Measurements from ENCODE around the gene COMMD4. TPM values are rescaled to one million over a fixed set of nuclear protein-coding genes. Genes with fewer than 3 reads are reported as not detected.

Gene COMMD4
- total and polyA plus RNA-seq, 10 of the 15 experiments (the other 5 are each of a cell fraction or from before 2014, with no cell fraction given) = 14.5 to 118 (median 75.3) TPM

DNA sequence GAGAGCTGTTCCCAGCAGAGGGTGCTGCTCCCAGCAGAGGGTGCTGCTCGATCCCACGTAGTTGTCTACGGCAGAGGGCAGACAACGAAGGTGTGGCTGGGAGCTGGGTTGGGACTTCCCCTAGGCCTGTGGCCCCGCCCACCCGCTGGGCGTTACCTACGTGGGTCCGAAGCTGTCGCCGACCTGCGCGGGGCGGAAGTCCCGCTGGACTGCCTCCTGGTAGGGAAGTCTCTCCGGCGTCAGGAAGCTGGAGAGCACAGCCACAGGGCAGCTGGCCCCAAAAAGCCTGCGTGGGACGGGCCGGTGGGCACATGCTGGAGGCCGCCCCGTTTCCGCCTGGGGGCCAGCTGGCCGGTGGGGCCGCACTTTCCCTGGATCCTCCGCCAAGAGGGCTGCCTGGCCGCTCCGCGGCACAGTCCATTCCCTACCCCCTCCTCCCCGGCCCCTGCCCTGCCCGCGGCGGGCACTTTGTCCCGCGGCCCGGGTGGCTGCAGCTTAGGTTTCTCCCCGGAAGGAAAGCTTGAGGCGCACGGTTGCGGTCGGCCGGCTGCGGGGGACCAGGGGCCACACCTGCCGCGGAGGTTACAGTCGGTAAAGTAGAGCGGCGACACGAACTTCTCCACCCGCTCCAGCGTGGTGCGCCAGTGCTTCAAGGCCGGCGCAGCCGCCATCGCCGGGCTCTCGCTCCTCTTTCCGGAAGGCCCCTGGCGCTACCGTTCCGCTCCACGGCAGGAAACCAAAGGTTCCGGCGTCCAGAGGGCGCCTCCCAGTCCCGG lies 32.2 kb downstream of the COMMD4 start, which contains the start of gene MAN2C1 (continued):
- TF ChIP-seq, protein P1, sequence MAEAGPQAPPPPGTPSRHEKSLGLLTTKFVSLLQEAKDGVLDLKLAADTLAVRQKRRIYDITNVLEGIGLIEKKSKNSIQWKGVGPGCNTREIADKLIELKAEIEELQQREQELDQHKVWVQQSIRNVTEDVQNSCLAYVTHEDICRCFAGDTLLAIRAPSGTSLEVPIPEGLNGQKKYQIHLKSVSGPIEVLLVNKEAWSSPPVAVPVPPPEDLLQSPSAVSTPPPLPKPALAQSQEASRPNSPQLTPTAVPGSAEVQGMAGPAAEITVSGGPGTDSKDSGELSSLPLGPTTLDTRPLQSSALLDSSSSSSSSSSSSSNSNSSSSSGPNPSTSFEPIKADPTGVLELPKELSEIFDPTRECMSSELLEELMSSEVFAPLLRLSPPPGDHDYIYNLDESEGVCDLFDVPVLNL (IDR thresholded peaks at IDR 0.05; ENCODE audit: low read depth, low read length) = no peak
- peak; percentile 93; the same call in 1 of the 2 replicates for TF ChIP-seq WRNIP1 (IDR thresholded peaks at IDR 0.05; ENCODE audit: borderline replicate concordance, low read depth, low read length)
- TF ChIP-seq, protein P2, sequence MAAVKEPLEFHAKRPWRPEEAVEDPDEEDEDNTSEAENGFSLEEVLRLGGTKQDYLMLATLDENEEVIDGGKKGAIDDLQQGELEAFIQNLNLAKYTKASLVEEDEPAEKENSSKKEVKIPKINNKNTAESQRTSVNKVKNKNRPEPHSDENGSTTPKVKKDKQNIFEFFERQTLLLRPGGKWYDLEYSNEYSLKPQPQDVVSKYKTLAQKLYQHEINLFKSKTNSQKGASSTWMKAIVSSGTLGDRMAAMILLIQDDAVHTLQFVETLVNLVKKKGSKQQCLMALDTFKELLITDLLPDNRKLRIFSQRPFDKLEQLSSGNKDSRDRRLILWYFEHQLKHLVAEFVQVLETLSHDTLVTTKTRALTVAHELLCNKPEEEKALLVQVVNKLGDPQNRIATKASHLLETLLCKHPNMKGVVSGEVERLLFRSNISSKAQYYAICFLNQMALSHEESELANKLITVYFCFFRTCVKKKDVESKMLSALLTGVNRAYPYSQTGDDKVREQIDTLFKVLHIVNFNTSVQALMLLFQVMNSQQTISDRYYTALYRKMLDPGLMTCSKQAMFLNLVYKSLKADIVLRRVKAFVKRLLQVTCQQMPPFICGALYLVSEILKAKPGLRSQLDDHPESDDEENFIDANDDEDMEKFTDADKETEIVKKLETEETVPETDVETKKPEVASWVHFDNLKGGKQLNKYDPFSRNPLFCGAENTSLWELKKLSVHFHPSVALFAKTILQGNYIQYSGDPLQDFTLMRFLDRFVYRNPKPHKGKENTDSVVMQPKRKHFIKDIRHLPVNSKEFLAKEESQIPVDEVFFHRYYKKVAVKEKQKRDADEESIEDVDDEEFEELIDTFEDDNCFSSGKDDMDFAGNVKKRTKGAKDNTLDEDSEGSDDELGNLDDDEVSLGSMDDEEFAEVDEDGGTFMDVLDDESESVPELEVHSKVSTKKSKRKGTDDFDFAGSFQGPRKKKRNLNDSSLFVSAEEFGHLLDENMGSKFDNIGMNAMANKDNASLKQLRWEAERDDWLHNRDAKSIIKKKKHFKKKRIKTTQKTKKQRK (IDR thresholded peaks at IDR 0.05; ENCODE audit: low read depth, low read length) = no peak
- peak; percentile 82 for TF ChIP-seq HCFC1 (IDR thresholded peaks at IDR 0.05; ENCODE audit: low read length)
- TF ChIP-seq, protein P3, sequence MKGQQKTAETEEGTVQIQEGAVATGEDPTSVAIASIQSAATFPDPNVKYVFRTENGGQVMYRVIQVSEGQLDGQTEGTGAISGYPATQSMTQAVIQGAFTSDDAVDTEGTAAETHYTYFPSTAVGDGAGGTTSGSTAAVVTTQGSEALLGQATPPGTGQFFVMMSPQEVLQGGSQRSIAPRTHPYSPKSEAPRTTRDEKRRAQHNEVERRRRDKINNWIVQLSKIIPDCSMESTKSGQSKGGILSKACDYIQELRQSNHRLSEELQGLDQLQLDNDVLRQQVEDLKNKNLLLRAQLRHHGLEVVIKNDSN (IDR thresholded peaks at IDR 0.05; ENCODE audit: borderline replicate concordance, extremely low read length, insufficient read depth, low read depth, low read length) = peak; percentile 7
- TF ChIP-seq, protein P4, sequence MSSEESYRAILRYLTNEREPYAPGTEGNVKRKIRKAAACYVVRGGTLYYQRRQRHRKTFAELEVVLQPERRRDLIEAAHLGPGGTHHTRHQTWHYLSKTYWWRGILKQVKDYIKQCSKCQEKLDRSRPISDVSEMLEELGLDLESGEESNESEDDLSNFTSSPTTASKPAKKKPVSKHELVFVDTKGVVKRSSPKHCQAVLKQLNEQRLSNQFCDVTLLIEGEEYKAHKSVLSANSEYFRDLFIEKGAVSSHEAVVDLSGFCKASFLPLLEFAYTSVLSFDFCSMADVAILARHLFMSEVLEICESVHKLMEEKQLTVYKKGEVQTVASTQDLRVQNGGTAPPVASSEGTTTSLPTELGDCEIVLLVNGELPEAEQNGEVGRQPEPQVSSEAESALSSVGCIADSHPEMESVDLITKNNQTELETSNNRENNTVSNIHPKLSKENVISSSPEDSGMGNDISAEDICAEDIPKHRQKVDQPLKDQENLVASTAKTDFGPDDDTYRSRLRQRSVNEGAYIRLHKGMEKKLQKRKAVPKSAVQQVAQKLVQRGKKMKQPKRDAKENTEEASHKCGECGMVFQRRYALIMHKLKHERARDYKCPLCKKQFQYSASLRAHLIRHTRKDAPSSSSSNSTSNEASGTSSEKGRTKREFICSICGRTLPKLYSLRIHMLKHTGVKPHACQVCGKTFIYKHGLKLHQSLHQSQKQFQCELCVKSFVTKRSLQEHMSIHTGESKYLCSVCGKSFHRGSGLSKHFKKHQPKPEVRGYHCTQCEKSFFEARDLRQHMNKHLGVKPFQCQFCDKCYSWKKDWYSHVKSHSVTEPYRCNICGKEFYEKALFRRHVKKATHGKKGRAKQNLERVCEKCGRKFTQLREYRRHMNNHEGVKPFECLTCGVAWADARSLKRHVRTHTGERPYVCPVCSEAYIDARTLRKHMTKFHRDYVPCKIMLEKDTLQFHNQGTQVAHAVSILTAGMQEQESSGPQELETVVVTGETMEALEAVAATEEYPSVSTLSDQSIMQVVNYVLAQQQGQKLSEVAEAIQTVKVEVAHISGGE (CRISPR knock-in tag; IDR thresholded peaks at IDR 0.05) = peak; percentile 94
- TF ChIP-seq MTA3 (IDR thresholded peaks at IDR 0.05; ENCODE audit: borderline replicate concordance, low read length) = no peak
- TF ChIP-seq E2F8 (IDR thresholded peaks at IDR 0.05; ENCODE audit: low read depth, partially characterized antibody) = peak; percentile 85
- TF ChIP-seq JUNB (IDR thresholded peaks at IDR 0.05) = no peak
- TF ChIP-seq SKIL (IDR thresholded peaks at IDR 0.05; ENCODE audit: low read depth, poor library complexity, severe bottlenecking) = no peak
- no peak for TF ChIP-seq SREBF2 (IDR thresholded peaks at IDR 0.05; ENCODE audit: low read length)

Measured in GM12878 (cell line).